Measurements from ENCODE around the gene SDF4.

The SDF4 gene

GRCh38 chr1:1238702-1239178, 6.9 kb upstream of the SDF4 start:
- TF ChIP-seq CTCF (IDR thresholded peaks at IDR 0.05; ENCODE audit: low read depth, low read length, missing control alignments): no peak
- DNase-seq (ENCODE audit: extremely low read depth, low read depth): no peak
- no peak overlapping the region for H3K4me3 ChIP-seq (replicated peaks; ENCODE audit: low read depth, low read length)

- DNase-seq (ENCODE audit: extremely low read depth, low read depth): no peak
- no peak for TF ChIP-seq CTCF (IDR thresholded peaks at IDR 0.05; ENCODE audit: low read depth, low read length, missing control alignments)
- H3K4me3 ChIP-seq (replicated peaks; ENCODE audit: low read depth, low read length): no peak overlapping the region
These were observed 6.3 kb upstream of the SDF4 start for GRCh38 chr1:1237874-1238701.

- no peak for TF ChIP-seq CTCF (IDR thresholded peaks at IDR 0.05; ENCODE audit: low read depth, low read length, missing control alignments)
- DNase-seq (ENCODE audit: extremely low read depth, low read depth): no peak
- H3K4me3 ChIP-seq (replicated peaks; ENCODE audit: low read depth, low read length): no peak overlapping the region
These were observed 5.4 kb upstream of the SDF4 start for GRCh38 chr1:1236945-1237873.

- DNase-seq (ENCODE audit: extremely low read depth, low read depth): no peak
- H3K4me3 ChIP-seq (replicated peaks; ENCODE audit: low read depth, low read length): no peak overlapping the region
- TF ChIP-seq CTCF (IDR thresholded peaks at IDR 0.05; ENCODE audit: low read depth, low read length, missing control alignments): no peak
These were observed 4.5 kb upstream of the SDF4 start for GRCh38 chr1:1236176-1236763.

- no peak overlapping the region for H3K4me3 ChIP-seq (replicated peaks; ENCODE audit: low read depth, low read length)
- TF ChIP-seq CTCF (IDR thresholded peaks at IDR 0.05; ENCODE audit: low read depth, low read length, missing control alignments): no peak
- no peak for DNase-seq (ENCODE audit: extremely low read depth, low read depth)
These were observed 3.4 kb upstream of the SDF4 start for GRCh38 chr1:1235016-1235744.

All from HFF-Myc (cell line).